ENCODE results near the gene TMEM11.

TMEM11 gene

GRCh38 chr17:21163101-21163500 lies 50.9 kb downstream of the TMEM11 start:
- DNase-seq (ENCODE audit: low spot score) (no peak), FAIRE-seq (no peak)

GRCh38 chr17:21162394-21162775 lies 51.6 kb downstream of the TMEM11 start:
- FAIRE-seq (no peak), DNase-seq (ENCODE audit: low spot score) (no peak)

- DNase-seq (ENCODE audit: low spot score), result no peak
- no peak for FAIRE-seq
Observed at GRCh38 chr17:21161498-21162393, 52.2 kb downstream of the TMEM11 start.

GRCh38 chr17:21160401-21160800 lies 53.6 kb downstream of the TMEM11 start:
- no peak for FAIRE-seq
- DNase-seq (ENCODE audit: low spot score), result no peak

GRCh38 chr17:21157586-21158370 lies 56.2 kb downstream of the TMEM11 start:
- no peak for DNase-seq (ENCODE audit: low spot score)

GRCh38 chr17:21152731-21153130 lies 61.2 kb downstream of the TMEM11 start:
- FAIRE-seq (no peak), DNase-seq (ENCODE audit: low spot score) (no peak)

More at GRCh38 chr17:21157586-21158370, 56.2 kb downstream of the TMEM11 start:
- no peak for FAIRE-seq

- no peak for FAIRE-seq
- no peak for DNase-seq (ENCODE audit: low spot score)
Observed at GRCh38 chr17:21149621-21150020, 64.3 kb downstream of the TMEM11 start.

All from urothelium cell line (cell line).